ENCODE data around the gene MICAL2. TPM values are rescaled to one million over a fixed set of nuclear protein-coding genes. Genes with fewer than 3 reads are reported as not detected.

The MICAL2 gene
- total RNA-seq, 3 donors from 2014 or later = 263 to 384 (median 312) TPM

DNA sequence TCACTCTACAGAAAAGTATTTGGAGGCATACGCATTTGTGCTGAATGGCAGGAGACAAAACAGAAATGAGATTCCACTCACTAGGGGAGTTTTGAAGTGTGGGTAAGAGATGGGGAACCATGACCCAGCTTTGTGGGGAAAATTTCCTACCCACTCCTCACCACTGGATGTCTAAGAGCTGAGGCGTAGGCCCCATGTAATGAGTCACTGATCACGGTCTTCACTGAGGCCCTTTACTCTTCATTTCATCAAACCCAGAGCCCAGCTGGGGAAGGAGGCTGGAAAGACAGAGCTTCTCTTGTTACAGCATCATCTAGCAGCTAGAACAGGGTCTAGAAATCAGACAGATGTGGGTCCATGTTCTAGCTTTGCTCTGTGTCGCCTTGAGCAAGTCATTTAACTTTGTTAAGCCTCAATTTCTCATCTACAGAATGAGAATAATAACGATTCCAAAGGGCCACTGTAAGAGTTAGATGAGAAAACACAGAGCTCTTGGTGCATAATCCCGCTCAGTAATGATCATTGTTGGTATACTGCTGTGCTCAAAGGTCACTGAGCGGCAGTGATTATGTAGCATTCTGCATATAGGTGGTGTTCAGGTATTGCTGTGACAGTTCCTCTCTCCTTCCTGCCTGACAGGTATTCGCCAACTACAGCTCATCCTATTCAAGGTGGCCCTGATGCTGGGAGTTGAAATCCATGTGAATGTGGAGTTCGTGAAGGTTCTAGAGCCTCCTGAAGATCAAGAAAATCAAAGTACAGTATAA, 97.2 kb downstream of the MICAL2 start:
- Histone ChIP-seq H3K4me1 (ENCODE audit: low read depth) (peaks cover 5% of the 10 kb centered on the region), H3K36me3 (ENCODE audit: low read depth) (no peaks in the 10 kb centered on the region), H3K4me3 (no peak overlapping the region), H3K9me3 (no peaks in the 10 kb centered on the region)
- intact Hi-C loops (cut with DNase I, micrococcal nuclease) = no loop called here
- DNase-seq (peak in 1 of 3 donors; percentile 70), ATAC-seq (peak; percentile 94)
- TF ChIP-seq CTCF (IDR thresholded peaks at IDR 0.05) = no peak

DNA sequence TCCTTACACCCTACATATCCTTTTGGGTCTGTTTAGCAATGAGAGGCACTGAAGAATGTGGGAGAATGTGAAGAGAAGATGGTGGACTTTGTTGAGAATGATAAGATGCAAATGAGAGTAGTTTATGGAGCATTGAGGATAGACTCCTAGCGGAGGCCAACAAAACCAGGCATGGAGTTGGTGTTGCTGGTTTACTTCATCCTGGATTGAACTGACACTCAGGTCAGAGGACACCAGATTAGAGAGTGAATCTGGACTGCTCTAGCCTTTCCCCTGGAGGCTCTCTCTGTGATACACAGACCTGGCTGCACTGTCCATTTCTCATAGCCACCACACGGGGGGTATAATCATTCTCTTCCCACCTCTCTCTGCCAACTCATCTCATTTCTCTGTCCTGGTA, 98.7 kb downstream of the MICAL2 start:
- H3K4me3 ChIP-seq = no peak overlapping the region
- no peaks in the 10 kb centered on the region for H3K9me3 ChIP-seq
- ATAC-seq (no peak), DNase-seq (no peak)
- peaks cover 5% of the 10 kb centered on the region for H3K4me1 ChIP-seq (ENCODE audit: low read depth)
- no peak for TF ChIP-seq CTCF (IDR thresholded peaks at IDR 0.05)
- no peaks in the 10 kb centered on the region for H3K36me3 ChIP-seq (ENCODE audit: low read depth)
- intact Hi-C loops (cut with DNase I, micrococcal nuclease) = no loop called here

GRCh38 chr11:12210200-12210599, 99.8 kb downstream of the MICAL2 start:
- Histone ChIP-seq H3K4me1 (ENCODE audit: low read depth) (peaks cover 5% of the 10 kb centered on the region), H3K36me3 (ENCODE audit: low read depth) (no peaks in the 10 kb centered on the region), H3K4me3 (no peak overlapping the region), H3K9me3 (no peaks in the 10 kb centered on the region)
- intact Hi-C loops (cut with DNase I, micrococcal nuclease) = no loop called here
- ATAC-seq (no peak), DNase-seq (no peak)
- no peak for TF ChIP-seq CTCF (IDR thresholded peaks at IDR 0.05)

GRCh38 chr11:12211331-12212065, 101.1 kb downstream of the MICAL2 start:
- Histone ChIP-seq H3K4me3 (no peak overlapping the region), H3K9me3 (no peaks in the 10 kb centered on the region), H3K36me3 (ENCODE audit: low read depth) (no peaks in the 10 kb centered on the region), H3K4me1 (ENCODE audit: low read depth) (peaks cover 5% of the 10 kb centered on the region)
- intact Hi-C loops (cut with DNase I, micrococcal nuclease) = no loop called here
- DNase-seq (no peak), ATAC-seq (no peak)
- no peak for TF ChIP-seq CTCF (IDR thresholded peaks at IDR 0.05)

GRCh38 chr11:12212174-12212820, 101.9 kb downstream of the MICAL2 start:
- DNase-seq (no peak), ATAC-seq (no peak)
- Histone ChIP-seq H3K4me3 (no peak overlapping the region), H3K4me1 (ENCODE audit: low read depth) (peaks cover 4% of the 10 kb centered on the region), H3K36me3 (ENCODE audit: low read depth) (no peaks in the 10 kb centered on the region), H3K9me3 (no peaks in the 10 kb centered on the region)
- intact Hi-C loops (cut with DNase I, micrococcal nuclease) = no loop called here
- TF ChIP-seq CTCF (IDR thresholded peaks at IDR 0.05) = no peak
